Activated CD8-positive, alpha-beta memory T cell treated with anti-CD3 and anti-CD28 coated beads for 48 hours (primary cell): Measurements from ENCODE around the gene KLHL33.

Source experiments
- DNase-seq, 3 experiments: peaks; one replicate each; pipeline ENCODE4 v3.0.0-alpha.2; 2020; ENCODE audit warnings: low read depth in 2 of 3, low spot score in 2 of 3

Gene KLHL33

DNA sequence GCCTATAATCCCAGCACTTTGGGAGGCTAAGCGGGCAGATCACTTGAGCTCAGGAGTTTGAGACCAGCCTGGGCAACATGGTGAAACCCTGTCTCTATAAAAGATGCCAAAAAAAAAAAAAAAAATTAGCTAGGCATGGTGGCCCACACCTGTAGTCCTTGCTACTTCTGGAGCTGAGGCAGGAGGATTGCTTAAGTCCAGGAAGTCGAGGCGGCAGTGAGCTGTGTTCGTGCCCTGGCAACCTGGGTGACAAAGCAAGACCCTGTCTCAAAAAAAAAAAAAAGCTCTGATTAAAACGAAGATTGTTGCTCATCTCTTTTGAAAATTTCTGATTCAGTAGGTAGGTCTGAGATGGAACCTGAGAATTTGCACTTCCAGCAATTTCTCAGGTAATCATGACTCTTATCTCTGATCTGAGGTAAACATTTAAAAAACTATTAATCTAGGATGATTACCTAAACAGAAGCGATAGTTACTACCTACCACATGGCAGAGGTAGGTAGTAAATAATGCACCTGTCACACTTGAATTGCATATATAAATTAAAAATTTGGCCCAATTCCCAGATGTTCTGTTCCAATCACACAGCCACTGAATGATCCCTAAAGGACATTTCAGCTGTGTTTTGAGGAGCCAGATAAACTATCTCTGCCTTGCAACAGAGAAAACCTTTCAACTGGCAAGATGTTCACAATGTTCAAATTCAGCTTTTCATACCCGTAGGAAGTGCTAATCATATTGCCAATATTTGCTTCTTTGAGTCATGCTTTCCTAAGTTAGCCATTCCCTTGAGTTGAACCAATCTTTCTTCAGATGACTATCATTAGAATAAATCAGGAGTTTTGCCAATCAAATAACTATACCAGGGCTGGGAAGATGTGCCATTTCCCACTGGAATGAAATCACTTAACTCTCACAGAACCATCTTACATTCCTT lies 18.4 kb downstream of the KLHL33 start:
- DNase-seq = no peak

DNA sequence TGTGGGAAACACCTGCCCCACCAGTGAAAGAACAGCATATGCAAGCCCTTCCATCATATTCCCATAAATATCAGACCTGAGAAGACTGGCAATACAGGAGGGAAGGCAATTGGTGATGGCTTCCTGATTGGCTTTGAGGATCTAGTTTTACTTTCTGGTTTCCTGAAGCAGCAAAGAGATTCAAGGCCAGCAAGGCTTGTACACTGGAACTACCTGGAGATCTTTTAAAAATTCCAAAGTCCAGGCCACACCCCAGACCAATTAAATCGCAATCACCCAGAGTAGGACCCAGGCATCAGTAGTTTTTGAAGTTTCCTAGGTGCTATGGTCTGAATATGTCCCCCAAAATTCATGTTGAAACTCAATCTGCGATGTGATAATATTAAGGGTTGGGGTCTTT lies 19.7 kb downstream of the KLHL33 start:
- no peak for DNase-seq

DNA sequence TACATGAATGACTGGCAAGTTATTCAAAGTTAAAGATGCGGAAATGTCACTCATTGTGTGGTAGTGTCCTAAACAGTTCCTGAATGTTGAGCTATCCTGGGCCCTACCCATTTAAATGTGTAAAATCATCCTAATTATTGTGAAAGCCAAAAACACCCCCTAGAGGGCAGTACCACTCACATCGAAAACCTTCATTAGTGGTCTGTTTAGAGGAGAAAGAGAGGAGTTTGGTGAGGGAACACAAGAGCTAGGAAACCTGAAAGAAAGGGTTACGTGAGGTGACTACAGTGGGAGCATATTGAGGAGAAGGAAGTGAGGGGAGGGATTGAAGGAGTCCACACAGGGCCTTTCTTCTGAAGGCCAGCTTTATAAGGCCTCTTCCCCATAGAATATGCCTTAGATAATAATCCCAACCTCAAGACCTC lies 20.2 kb downstream of the KLHL33 start:
- no peak for DNase-seq

DNA sequence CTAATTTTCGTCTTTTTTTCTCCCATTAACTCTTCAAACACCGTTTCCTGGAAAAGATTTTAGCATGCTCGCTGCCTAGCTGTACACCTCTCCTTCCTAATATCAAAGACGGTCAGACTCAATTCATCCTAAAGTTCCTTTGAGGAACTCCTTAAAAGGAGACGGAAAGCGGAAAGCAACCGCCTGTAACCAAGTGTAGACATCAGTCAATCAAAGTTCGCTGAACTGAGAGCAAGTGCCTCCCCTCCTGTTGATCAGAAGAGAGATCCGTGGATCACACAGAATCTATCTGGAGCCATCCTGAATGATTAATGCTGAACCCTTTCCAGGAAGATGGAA lies 22.3 kb downstream of the KLHL33 start:
- DNase-seq = no peak

DNA sequence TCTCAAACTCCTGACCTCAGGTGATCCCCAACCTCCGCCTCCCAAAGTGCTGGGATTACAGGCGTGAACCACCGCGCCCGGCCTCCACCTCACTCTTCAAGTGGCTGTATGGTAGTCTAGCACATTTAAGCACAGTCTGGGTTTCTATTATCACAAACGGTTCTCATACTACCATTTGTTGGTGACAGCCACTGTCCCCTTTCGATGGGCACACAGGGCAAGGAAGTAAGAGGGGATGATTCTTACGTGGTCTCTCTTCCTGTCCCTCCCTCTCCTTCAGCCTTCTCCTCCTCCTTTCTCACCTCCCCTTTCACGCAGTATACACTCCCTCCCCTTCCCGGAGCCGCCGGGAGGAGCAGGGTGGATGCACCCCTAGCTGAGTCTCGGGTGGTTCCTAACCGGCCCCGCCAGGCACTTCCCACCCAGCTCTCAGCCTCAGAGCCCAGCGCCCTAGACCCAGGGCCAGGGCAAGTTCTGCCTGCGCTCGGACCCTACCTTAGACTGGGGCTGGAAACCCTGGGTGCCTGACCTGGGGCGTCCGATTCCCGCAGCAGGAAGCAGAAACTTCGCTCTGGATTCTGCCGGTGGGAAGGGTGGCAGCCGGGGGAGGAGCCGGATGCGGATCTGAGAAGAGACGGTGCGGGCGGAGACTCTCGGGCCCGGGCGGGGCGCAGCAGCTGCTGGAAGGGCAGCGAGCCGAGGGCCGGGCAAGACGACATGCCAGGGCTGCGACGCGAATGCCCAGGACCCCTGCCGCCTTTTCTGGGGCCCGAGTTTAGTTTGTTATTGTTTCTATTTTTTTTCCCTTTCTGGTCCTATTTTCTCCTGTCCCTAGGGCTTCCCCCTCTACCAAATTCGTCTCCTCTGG lies 22.9 kb downstream of the KLHL33 start, which contains the start of gene TEP1:
TEP1 (minus strand) TSS at position 626 of the 868 bp plus-strand sequence. CDS start 5,062 bp downstream, outside the sequence.
- DNase-seq = peak; percentile 52 to 65 (median 53)

DNA sequence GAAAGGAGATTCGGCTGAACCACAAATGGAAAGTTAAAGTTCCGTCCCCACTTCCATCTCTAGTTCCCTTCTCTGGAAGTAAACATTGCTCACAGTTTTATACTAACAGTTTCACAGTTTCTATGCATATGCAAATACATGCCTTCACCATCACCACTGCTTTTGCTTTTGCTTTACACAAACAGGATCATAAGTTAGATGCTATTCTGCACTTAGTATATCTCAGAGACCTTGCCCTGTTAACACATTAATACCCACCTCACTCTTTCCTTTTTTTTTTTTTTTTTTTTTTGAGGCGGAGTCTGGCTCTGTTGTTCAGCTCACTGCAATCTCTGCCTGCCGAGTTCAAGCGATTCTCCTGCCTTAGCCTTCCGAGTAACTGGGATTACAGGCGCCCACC lies 23.6 kb downstream of the KLHL33 start:
- DNase-seq = no peak

DNA sequence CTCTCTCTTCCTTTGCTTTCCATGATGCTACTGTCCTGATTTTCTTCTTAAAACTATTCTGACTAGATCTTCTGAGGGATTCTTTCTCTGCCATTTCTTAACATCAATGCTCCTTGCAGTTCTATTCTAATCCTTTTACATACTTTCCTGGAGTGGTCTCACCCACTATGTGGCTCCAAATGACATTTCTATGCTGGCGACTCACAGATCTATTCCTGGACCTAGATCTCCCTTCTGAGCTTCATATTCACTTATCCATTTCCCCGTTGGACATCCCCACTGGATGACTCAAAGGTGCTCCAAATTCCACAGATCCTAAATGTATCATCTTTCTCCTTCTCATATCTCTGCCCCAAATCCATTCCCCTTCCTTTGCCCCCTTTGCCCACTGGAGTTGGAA lies 26.7 kb downstream of the KLHL33 start:
- DNase-seq = no peak

DNA sequence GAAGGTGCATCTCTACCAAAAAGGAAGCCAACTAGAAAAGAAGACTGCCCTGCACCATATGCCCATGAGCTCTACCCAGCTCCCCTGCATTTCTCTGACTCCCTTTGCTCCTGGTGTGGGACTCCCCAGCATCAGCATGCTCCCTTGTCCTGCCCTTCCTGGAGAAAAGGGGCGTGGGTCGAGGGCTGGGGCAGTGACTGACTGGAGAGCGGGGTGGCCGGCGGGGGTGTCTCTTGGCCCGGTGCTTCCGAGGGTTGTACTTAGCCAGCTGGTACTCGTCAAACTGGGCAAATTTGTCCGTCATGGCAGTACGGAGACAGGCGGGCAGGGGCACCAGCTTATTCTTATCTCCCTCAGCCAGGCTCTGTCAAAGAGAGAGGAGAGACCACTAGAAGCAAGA lies 32.4 kb downstream of the KLHL33 start:
- no peak for DNase-seq

DNA sequence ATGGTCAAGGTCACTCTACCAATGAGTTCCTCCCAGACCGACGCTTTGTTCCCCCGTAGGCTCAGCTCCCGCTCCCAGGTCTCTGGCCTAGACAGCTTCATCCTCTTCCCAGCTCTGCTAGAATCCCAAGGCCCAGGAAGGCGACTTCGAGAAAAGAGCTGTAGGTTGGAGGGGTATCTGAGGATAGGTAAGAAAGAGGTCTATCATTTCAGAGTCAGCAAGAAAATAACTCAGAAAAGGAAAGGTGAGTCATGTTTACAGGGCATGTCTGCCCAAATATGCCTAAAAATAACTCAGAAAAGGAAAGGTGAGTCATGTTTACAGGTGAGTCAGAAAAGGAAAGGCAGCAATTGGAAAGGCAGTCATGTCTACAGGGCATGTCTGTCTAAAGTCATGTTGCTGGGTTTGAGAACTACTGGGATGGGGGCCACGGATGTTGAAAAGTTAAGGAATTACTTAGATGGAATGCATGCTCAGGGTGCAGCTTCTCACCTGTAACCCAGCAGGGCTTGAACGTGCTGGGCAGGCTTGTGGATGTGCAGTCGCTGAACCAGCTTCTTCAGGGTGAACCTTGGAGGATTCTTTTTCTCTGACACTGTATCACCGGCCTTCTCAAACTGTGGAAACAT lies 34.9 kb downstream of the KLHL33 start:
- DNase-seq = no peak

DNA sequence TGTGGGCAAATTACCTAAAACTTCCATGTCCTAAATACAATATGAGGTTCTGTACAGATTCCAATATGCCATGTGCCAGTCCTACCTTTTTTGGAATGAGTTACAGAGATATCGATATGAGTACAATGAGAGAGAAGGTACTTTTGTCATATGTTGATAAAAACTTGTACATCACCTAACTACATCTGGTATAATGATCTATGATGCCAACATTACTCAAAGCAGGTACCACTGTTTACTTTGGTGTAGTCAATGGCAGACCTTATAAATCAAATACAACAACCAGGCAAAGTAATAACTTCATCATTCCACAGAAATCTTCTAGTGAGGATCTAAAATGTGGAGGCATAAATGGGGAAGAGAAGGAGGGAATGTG lies 35.4 kb downstream of the KLHL33 start:
- no peak for DNase-seq

DNA sequence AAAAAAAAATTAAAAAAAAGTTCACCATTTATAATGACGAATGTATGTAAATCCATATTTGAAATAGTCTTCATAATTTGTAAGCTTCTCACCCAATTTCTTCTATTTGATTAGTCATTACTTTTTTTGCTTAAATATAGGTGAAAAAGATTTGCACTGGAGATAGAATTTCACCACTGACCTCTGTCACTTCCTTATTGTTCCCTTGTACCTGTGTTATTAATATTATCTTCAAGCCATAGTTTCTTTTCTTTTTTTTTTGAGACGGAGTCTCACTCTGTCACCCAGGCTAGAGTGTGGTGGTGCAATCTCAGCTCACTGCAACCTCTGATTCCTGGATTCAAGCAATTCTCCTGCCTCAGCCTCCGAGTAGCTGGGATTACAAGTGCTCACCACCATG lies 38.5 kb downstream of the KLHL33 start:
- no peak for DNase-seq

DNA sequence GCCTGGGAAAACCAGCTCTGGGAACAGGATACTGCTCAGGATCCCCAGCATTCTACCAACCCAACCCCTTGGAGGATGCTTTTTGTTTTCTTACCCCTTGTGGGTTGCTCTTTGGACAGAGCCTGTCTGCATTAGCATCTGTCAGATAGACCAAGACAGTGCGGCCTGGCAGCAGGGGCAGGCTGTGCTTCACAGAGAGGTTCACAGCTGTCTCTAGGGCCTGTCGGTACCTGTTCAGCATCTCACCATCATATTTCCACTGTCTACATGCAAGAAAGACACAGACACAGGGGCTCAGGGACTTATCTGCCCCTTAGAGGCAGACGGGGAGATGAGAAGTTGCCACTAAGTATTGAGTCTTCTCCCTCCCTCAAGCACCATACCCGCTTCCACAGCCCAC lies 44.5 kb downstream of the KLHL33 start:
- no peak for DNase-seq

DNA sequence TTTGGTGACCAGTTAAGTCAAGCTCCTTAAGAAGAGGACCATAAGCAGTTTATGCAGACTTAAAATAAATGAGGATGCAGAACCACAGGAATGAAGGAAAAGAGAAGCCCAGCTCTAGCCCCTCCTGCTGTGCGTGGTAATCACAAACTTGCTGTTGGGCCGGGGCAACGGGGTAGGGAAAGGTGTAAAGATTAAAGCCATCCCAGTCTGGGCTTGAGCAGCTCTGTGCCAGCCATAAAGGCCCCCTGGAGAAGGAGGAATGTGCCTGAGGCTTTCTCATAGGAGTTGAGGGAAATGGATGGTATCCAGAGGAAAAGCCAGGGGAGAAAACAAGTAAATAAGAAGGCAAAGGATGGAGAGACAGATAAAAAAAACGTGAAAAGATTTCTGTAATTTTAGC lies 47.8 kb downstream of the KLHL33 start:
- no peak for DNase-seq

DNA sequence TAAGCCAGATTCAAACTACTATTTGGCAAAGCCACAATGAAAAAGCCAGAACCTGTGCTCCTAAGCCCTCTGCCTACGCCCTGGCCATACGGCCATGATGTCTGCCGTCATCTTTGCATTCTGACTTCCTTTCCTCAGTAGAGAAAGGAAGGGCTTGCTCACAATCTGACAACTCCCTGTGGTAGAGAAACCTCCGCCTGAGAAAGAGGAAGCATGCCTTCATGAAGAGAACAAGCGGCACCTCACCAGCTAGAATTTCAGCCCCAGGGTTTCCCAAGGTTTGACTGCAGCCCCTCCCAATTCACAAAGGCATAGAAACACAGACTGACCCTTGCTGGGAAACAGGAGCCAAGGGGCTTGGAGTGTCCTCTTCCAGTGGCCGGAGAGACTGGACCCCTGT lies 48.4 kb downstream of the KLHL33 start:
- no peak for DNase-seq

DNA sequence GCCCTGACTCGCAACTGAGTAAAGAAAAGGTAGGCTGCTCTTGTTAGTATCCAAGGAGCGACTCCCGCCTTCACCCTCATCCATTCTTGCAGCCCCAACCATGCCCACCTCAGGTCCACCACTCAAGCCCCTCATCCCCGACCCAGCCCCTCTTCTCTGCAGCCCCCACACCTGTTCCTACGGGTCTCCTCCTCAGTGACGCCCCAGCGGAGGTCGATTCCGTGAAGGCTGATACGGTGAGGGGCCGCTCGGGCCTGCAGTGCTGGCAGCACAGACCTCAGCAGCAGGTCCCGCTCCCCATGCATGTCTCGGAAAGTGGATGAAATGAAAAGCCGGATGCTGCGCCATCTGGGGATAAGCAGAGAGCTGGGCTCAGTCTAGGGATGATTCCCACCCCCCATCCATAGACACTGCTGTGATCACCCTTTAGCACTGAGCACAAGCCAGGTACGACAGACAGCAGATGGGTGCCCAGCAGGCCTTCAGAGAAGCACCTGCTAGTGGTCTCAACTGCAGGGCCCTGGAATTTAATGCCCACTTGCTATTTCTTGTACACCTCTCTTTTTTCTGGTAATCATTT lies 49.6 kb downstream of the KLHL33 start:
- DNase-seq = no peak

DNA sequence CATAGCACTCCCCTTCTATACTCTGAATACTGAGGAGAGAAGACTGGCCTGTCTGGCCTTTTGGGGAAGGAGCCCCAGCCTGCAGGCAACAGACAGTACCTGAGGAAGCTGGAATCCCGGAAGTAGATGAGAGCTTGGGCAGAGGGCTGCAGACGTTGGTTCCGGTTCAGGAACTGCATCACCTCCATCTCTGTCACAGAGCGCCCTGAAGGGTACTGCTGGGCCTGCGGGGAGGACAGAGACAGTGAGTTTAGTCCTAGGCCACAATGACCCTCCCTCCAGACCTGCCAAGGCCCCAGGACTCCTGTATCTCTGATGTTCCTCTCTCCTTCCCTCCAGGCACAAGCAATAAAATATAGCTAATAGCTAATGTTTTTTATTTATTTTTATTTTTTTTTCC lies 51.1 kb downstream of the KLHL33 start:
- DNase-seq = no peak

DNA sequence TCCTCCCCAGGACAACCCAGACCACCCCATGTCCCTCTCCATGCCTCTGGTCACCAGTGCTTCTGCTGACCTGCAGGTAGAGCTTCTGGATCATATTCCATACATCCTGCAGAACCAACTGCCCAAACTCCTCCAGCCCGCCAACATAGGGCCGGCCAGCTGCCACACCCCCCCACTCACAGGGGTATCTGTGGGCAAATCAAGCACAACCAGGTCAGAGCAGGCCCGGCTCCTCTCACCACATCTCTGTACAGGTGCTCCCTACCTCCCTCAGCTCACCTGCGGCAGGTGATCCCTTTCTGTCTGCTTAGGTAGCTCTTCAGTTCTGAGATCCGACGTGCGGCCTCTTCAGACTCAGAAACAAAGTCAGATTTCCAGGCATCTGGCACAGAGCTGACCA lies 51.6 kb downstream of the KLHL33 start:
- DNase-seq = no peak

DNA sequence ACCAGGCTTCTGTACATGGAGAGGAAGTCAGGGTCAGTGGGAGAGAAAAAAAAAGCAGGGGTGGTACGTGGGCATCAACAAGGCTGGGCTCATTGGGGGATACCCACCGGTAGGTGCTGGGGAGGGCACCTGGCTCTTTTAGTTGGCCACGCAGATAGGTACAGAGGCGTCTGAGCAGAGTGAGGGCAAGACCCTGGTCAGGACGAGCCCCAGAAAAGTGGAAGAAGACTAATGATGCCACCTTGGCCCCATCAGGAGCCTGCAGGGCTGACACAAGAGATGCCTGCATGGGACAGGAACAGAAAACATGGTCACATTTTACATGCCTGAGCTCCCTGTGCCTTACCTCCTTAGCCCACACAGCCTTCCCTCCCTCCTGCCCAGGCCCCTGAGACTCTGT lies 52.3 kb downstream of the KLHL33 start:
- no peak for DNase-seq

DNA sequence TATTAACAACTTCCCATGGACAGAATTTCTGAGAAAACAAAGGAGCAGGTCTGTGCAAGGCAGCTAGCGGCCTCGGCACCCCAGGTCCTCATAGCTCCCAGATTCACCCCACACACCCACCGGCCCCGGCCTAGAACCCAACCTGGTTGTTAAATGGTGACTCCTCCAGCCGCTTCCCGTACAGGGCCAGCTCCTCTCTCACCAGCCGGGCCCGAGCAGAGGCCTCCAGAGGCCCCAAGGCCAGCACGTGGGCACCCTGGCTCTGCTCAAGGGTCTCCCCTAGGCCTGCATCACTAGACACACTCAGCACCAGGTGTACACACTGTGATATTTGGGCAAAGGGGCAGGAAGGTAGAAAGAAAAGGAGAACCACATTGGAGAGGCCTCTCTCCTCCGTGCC lies 52.9 kb downstream of the KLHL33 start:
- DNase-seq = no peak

DNA sequence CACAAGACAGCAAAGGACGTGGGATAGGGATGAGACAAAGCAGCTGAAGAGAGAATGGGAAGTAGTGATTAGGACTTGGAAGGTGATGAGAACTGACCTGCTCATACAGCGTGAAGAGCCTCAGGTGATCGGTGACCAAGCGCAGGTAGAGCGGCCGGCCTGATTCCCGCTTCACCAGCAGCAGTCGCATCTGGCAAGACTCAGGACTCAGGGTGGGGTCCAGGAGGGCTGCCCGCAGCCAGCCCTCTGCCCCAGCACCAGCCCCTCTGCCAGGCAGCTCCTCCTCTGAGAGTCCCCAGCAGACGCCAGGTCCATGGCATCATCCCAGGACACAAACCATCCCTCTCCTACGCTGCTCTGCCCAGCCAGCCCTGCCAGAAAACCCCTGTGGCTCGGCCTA lies 53.4 kb downstream of the KLHL33 start:
- no peak for DNase-seq

DNA sequence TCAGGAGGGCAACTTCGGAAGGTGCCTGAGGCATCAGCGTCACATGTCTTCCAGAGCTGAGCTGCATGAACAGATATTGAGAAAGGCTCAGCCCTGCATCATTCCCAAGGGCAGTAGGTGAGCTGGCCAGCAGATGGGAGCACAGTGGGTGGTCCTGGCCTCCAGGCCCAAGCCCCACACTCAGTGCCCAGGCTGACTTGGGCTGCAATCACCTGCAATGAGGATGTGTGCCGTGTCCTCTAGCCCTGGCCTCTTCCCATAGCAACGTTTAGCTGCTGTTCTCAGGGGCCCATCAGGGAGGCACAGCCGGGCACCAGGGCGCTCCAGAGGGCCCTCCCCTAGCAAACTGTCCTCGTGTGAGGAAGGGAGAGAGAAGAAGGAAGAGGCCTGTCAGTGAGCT lies 54.6 kb downstream of the KLHL33 start:
- no peak for DNase-seq
